Thyroid gland (tissue), 4 donors: ENCODE results near the gene EFCAB8.

Experiments
- POLR2A ChIP-seq, 2 donors: fragments of 450-650 bp; IDR thresholded peaks; one replicate each; pipeline ENCODE4 v1.6.1; 2017; ENCODE audit warnings: antibody characterized with exemption in 2 of 2, mild to moderate bottlenecking in 2 of 2, moderate library complexity in 1 of 2
- TF ChIP-seq, protein P1 (sequence below), 6 experiments: fragments of 200-600 bp in 3 of 6; fragments of 450-650 bp in 3 of 6; sonication (generic) in 3 of 6; IDR thresholded peaks; one replicate each; pipeline ENCODE4 v1.5.1; 2016 to 2019; ENCODE audit warnings: antibody characterized with exemption in 6 of 6, mild to moderate bottlenecking in 2 of 6, inconsistent platforms in 1 of 6, moderate library complexity in 1 of 6

DNA sequence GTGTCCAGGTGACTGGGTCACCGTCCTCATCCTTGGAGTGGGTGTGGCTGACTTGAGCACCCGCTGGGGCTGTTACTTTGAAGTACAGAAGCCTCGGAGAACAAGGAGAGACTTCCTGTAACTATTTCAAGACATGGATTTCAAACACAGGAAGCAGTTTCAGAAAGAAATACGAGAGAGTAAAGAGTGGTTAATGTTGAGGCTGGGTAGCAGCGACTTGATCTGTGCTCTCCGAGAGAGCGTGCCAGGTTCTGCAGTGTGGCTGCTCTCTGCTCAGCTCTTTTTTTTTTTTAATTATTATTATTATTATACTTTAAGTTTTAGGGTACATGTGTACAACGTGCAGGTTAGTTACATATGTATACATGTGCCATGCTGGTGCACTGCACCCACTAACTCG, 17.5 kb upstream of the EFCAB8 start:
- TF ChIP-seq POLR2A (IDR thresholded peaks at IDR 0.05): no peak
- TF ChIP-seq, protein P1, sequence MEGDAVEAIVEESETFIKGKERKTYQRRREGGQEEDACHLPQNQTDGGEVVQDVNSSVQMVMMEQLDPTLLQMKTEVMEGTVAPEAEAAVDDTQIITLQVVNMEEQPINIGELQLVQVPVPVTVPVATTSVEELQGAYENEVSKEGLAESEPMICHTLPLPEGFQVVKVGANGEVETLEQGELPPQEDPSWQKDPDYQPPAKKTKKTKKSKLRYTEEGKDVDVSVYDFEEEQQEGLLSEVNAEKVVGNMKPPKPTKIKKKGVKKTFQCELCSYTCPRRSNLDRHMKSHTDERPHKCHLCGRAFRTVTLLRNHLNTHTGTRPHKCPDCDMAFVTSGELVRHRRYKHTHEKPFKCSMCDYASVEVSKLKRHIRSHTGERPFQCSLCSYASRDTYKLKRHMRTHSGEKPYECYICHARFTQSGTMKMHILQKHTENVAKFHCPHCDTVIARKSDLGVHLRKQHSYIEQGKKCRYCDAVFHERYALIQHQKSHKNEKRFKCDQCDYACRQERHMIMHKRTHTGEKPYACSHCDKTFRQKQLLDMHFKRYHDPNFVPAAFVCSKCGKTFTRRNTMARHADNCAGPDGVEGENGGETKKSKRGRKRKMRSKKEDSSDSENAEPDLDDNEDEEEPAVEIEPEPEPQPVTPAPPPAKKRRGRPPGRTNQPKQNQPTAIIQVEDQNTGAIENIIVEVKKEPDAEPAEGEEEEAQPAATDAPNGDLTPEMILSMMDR (IDR thresholded peaks at IDR 0.05): no peak
